ENCODE data around the gene MRPS2.

Gene MRPS2

DNA sequence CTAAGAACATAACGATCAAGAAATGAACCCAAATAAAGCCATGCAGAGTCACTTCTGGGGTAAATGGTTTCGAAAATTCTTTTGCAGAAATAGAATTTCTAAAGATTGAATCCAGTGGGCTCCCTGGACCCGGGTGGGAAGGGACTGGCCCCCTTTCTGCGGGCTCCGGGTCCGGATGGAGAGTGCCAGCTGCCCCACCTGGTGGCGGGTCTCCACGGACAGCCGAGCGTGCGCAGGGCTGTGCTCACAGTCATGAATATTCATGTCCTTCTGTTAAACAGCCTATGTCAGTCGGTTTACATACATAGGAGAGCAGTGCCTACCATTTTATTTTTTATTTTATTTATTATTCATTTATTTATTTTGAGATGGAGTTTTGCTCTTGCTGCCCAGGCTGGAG lies 25.6 kb upstream of the MRPS2 start:
- TF ChIP-seq, protein P1, sequence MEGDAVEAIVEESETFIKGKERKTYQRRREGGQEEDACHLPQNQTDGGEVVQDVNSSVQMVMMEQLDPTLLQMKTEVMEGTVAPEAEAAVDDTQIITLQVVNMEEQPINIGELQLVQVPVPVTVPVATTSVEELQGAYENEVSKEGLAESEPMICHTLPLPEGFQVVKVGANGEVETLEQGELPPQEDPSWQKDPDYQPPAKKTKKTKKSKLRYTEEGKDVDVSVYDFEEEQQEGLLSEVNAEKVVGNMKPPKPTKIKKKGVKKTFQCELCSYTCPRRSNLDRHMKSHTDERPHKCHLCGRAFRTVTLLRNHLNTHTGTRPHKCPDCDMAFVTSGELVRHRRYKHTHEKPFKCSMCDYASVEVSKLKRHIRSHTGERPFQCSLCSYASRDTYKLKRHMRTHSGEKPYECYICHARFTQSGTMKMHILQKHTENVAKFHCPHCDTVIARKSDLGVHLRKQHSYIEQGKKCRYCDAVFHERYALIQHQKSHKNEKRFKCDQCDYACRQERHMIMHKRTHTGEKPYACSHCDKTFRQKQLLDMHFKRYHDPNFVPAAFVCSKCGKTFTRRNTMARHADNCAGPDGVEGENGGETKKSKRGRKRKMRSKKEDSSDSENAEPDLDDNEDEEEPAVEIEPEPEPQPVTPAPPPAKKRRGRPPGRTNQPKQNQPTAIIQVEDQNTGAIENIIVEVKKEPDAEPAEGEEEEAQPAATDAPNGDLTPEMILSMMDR (IDR thresholded peaks at IDR 0.05; ENCODE audit: control extremely low read depth, extremely low read depth, low read depth, missing control alignments) = peak; percentile 22
- POLR2A ChIA-PET = no interaction called here
- CTCF ChIA-PET = no interaction called here
- no peak for DNase-seq (ENCODE audit: extremely low spot score)

DNA sequence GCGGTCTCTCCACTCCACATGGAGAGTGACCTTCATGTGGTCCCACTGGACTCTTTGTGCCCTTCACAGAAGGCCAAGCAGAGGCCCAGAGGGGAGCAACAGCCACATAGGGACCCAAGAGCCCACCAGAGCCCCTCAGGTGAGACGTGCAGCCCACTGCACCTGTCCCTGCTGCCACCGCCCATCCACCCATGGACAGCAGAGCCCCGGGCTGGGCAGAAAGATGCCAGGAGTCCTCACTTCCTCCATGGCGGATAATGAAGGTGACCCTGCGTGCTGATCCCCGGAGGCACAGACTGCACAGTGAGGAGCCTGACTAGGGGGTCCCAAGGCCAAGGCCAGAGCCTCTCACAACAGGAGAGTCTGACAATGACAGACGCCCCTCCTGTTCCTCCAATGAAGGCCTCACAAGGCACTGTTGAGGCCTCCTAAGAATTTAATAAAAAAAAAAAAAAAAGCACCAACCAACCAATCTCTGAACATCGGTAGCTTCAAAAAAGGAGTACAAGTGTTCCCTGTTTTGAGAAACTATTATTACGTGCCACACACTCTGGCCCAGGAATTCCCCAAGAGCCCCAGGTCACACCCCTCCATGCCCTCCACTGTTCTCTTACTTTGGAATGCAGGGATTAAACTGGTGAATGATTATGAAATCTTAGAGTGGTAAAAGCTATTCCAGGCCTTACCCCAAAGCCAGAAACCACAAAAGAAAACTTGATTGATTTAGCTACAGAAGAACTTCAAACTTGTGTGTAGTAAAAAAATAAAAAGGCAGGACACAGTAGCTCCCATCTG lies 23.7 kb upstream of the MRPS2 start:
- TF ChIP-seq, protein P1 (IDR thresholded peaks at IDR 0.05; ENCODE audit: control extremely low read depth, extremely low read depth, low read depth, missing control alignments) = no peak
- ChIA-PET CTCF (no interaction called here), POLR2A (no interaction called here)
- DNase-seq (ENCODE audit: extremely low spot score) = no peak

DNA sequence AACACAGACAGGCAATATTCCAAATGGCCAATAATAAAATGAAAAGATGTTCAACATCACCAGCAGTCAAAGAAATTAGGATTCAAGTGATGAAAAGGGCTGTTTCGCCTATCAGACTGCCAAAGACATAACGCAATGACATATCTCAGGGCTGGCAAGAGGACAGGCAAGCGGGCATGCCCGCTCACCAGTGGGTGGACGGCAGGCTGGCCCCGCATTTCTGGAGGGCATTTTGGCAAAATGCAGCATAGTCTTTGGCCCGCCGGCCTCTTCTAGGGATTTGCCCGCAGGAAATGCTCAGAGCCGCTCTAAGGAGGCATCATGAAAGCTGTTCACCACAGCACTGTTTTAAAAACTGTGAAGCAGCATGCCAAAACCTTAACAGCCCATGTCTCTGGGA lies 22.3 kb upstream of the MRPS2 start:
- ChIA-PET POLR2A (no interaction called here), CTCF (no interaction called here)

DNA sequence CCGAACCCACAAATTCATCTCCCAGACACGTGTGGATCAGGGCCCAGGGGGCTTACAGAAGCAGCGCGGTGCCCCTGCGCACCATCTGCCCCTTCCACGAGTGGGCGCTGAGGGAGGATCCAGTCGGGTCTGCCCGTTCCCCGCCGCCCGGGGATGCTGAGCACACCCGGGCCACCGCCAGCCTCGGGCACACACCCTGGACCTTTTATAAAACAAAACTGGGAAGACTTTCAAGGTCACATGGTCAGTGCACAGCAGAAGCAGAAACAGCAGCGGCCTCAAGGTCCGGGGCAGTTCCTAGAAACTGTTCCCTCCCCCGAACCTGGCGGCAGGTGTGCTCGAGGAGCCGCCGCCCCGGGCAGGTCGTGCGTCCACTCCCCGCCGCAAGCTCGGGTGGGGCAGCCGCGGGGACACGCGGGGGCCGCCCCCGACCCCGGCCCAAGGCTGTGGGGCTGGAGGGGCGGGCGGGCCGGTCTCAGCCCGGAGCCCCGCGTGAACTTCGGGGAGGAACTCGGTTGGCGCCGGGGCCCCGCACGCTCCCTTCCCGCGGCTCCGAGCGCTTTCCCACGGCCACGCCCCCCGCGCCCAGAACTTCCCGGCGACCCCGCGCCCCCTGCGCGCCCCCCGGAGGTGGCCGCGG lies 21.5 kb upstream of the MRPS2 start:
- POLR2A ChIA-PET = no interaction called here
- TF ChIP-seq, protein P1 (IDR thresholded peaks at IDR 0.05; ENCODE audit: control extremely low read depth, extremely low read depth, low read depth, missing control alignments) = no peak
- DNase-seq (ENCODE audit: extremely low spot score) = no peak
- CTCF ChIA-PET = no interaction called here

More for the DNA sequence above, 22.3 kb upstream of the MRPS2 start:
- no peak for DNase-seq (ENCODE audit: extremely low spot score)
- TF ChIP-seq, protein P1 (IDR thresholded peaks at IDR 0.05; ENCODE audit: control extremely low read depth, extremely low read depth, low read depth, missing control alignments) = no peak

DNA sequence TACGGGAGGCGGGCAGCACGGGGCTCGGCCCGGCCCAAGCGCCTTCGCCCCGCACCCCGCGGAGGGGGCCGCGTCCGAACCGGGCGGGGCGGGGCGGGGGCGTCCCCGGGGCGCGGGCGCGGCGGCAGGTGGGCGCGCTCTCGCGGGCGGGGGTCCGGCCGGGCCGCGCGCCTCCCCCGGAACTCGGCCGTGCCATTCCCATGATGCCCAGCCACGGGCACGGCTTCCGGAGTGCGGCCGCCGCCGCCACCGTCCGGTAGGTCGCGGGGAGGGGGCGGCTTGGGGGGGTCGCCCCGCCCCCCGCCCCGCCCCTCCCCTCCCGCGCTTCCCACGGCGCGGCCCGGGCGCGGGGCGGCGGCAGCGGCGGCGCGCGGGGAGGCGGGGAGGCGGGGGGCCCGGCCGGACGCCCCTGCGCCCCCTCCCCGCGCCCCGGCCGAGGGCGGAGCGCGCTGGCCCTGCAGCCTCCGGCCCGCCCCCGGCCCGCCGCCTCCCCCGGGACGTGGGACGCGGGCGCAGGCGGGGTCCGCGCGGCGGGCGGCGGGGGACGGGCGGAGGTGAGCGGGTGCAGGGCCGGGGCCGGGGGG lies 20.9 kb upstream of the MRPS2 start, which contains the start of gene PPP1R26:
PPP1R26 (plus strand) TSS at position 314 of the 584 bp plus-strand sequence. CDS start 4,729 bp downstream, outside the sequence.
- POLR2A ChIA-PET = no interaction called here

More for the DNA sequence above, 20.9 kb upstream of the MRPS2 start, which contains the start of gene PPP1R26:
- DNase-seq (ENCODE audit: extremely low spot score) = no peak
- TF ChIP-seq, protein P1 (IDR thresholded peaks at IDR 0.05; ENCODE audit: control extremely low read depth, extremely low read depth, low read depth, missing control alignments) = no peak
- CTCF ChIA-PET = no interaction called here

All from GM10248 (cell line).